Gastrocnemius medialis (tissue), 4 donors: ENCODE results near the gene TMCC1. TPM values are rescaled to one million over a fixed set of nuclear protein-coding genes. Genes with fewer than 3 reads are reported as not detected.
"Not testable (repeated sequence)": the region's sequence is repeated elsewhere in the genome, so short reads cannot be mapped to it uniquely, and the experiment has no call there.

Source experiments
- ATAC-seq, 2 donors: fragments of 150-250 bp; one replicate each; pipeline ENCODE4 v1.9.1; 2016
- DNase-seq, 2 donors: peaks; one replicate each; pipeline ENCODE4 v3.0.0-alpha.2; 2019
- H3K27ac ChIP-seq, 4 donors: fragments of 200-600 bp; sonication (generic); 1 replicate in 1 of 4; 2 replicates in 3 of 4; pipeline ENCODE4 v1.5.1; 2016 to 2018; ENCODE audit warnings: mild to moderate bottlenecking in 2 of 4, moderate library complexity in 1 of 4
- H3K27me3 ChIP-seq, 3 donors: fragments of 200-600 bp; sonication (generic) in 2 of 3; 1 replicate in 1 of 3; 2 replicates in 2 of 3; pipeline versions ENCODE4 v1.5.1 to v1.6.0; 2016 to 2019; ENCODE audit warnings: mild to moderate bottlenecking in 1 of 3, moderate library complexity in 1 of 3
- H3K36me3 ChIP-seq, 2 donors: fragments of 200-600 bp; sonication (generic) in 1 of 2; one replicate each; pipeline ENCODE4 v1.5.1; 2017 to 2018
- H3K4me1 ChIP-seq, 2 donors: fragments of 200-600 bp; sonication (generic) in 1 of 2; one replicate each; pipeline ENCODE4 v1.5.1; 2016 to 2017; ENCODE audit warnings: mild to moderate bottlenecking in 2 of 2
- H3K4me3 ChIP-seq, 4 donors: fragments of 200-600 bp; sonication (generic) in 3 of 4; 1 replicate in 1 of 4; 2 replicates in 3 of 4; pipeline ENCODE4 v1.5.1; 2016 to 2019; ENCODE audit warnings: mild to moderate bottlenecking in 2 of 4
- H3K9me3 ChIP-seq, 3 donors: fragments of 200-600 bp; sonication (generic) in 2 of 3; 1 replicate in 1 of 3; 2 replicates in 2 of 3; pipeline ENCODE4 v1.5.1; 2016 to 2019
- CTCF ChIP-seq, 5 experiments: fragments of 450-650 bp in 3 of 5; fragments of 200-600 bp in 2 of 5; sonication (generic) in 2 of 5; IDR thresholded peaks in 4 of 5; conservative IDR thresholded peaks in 1 of 5; 1 replicate in 4 of 5; 2 replicates in 1 of 5; pipeline ENCODE4 v1.5.1; 2016 to 2019; ENCODE audit warnings: antibody characterized with exemption in 5 of 5, mild to moderate bottlenecking in 3 of 5, moderate library complexity in 3 of 5
- POLR2A ChIP-seq, 2 donors: fragments of 450-650 bp; IDR thresholded peaks; one replicate each; pipeline ENCODE4 v1.6.1; 2017; ENCODE audit warnings: antibody characterized with exemption in 2 of 2, mild to moderate bottlenecking in 2 of 2, moderate library complexity in 2 of 2
- in situ Hi-C, 4 donors: fragments of 200-750 bp; cut with MboI; loops; one replicate each; pipeline versions ENCODE4 v1.15.0 to v1.8.0; 2017; ENCODE audit warnings: low sequenced_read_pairs in 4 of 4
- intact Hi-C: fragments of 100-400 bp; cut with DNase I; formaldehyde crosslinking; loops from one replicate; pipeline ENCODE4 v1.15.1; 2023; ENCODE audit warnings: low total_unique reads
- total RNA-seq, 4 donors: library from RNA; depleted of rRNA; stranded (reverse); fragments of >200 nt; gene quantifications; one replicate each; pipeline versions ENCODE4 v1.1.0 to v1.2.3, GENCODE V29; 2016

Gene TMCC1
- total RNA-seq, 4 donors from 2014 or later: 18.8 to 24.7 (median 20.2) TPM

- no peaks in the 10 kb centered on the region for H3K36me3 ChIP-seq
- in situ Hi-C loops: no loop called here
- intact Hi-C loops: no loop called here
- no peak for TF ChIP-seq POLR2A (IDR thresholded peaks at IDR 0.05)
- no peak for TF ChIP-seq CTCF (IDR thresholded peaks at IDR 0.05 in 4 of 5, conservative IDR thresholded peaks at IDR 0.05 in 1 of 5)
- ATAC-seq: no peak
- no peaks in the 10 kb centered on the region for H3K9me3 ChIP-seq
- H3K4me1 ChIP-seq: no peaks in the 10 kb centered on the region
- no peak overlapping the region for H3K27ac ChIP-seq
- no peak overlapping the region for H3K4me3 ChIP-seq
- no peak for DNase-seq
- H3K27me3 ChIP-seq: no peaks in the 10 kb centered on the region
Measured at GRCh38 chr3:129908417-129908816, 14.9 kb upstream of the TMCC1 start.

DNA sequence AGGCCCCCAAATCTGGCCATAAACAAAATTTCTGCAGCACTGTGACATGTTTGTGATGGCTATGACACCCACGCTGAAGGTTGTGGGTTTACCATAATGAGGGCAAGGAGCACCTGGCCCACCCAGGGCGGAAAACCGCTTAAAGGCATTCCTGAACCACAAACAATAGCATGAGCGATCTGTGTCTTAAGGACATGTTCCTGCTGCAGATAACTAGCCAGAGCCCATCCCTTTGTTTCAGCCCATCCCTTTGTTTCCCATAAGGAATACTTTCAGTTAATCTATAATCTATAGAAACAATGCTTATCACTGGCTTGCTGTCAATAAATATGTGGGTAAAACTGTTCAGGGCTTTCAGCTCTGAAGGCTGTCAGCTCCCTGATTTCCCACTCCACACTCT lies 7.8 kb upstream of the TMCC1 start:
- DNase-seq, H3K4me3 ChIP-seq, H3K36me3 ChIP-seq, H3K9me3 ChIP-seq, H3K27me3 ChIP-seq, H3K27ac ChIP-seq, ATAC-seq, H3K4me1 ChIP-seq, intact Hi-C loops, in situ Hi-C loops: not testable (repeated sequence)

DNA sequence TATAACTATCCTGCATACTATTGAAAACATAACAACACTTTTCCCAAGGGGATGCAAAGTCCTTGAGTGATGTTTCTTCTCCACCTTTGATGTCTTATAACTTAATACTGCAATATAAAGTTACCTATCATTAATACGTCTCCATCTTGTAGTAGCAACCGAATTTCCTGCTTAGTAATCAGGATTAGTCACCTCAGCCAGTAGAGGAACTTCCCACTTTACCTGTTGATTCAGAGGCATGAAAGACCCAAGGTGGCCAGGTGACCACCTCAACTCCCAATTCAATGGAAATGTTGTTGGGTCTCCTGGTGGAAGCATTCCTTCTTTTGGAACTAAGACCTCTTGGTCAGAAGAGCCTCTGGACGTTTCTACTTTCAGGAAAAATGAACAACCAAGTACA lies 3.5 kb upstream of the TMCC1 start:
- no peak overlapping the region for H3K27ac ChIP-seq
- intact Hi-C loops: no loop called here
- no peaks in the 10 kb centered on the region for H3K9me3 ChIP-seq
- H3K36me3 ChIP-seq: no peaks in the 10 kb centered on the region
- no peaks in the 10 kb centered on the region for H3K27me3 ChIP-seq
- DNase-seq (no peak), ATAC-seq (no peak)
- no peak for TF ChIP-seq CTCF (IDR thresholded peaks at IDR 0.05 in 4 of 5, conservative IDR thresholded peaks at IDR 0.05 in 1 of 5)
- no peak for TF ChIP-seq POLR2A (IDR thresholded peaks at IDR 0.05)
- H3K4me1 ChIP-seq: peaks cover 9 to 12% of the 10 kb centered on the region in 2 donors
- no peak overlapping the region for H3K4me3 ChIP-seq
- in situ Hi-C loops: no loop called here

- ATAC-seq: peak; percentile 67 to 68
- Histone ChIP-seq H3K4me1 (peaks cover 49 to 52% of the 10 kb centered on the region in 2 donors), H3K36me3 (no peaks in the 10 kb centered on the region), H3K4me3 (peak overlapping the region; percentile 92 to 97 (median 96)), H3K9me3 (no peaks in the 10 kb centered on the region), H3K27ac (peak overlapping the region; percentile 97 to 98 (median 97)), H3K27me3 (no peaks in the 10 kb centered on the region)
- in situ Hi-C loops (no loop called here), intact Hi-C loops (loop anchor here (5.0 kb wide), 3 partner anchors 36 to 241 kb away; no protein-coding TSS in a partner anchor)
- no peak for DNase-seq
- TF ChIP-seq CTCF (IDR thresholded peaks at IDR 0.05 in 4 of 5, conservative IDR thresholded peaks at IDR 0.05 in 1 of 5) (peak in 2 of 5 experiments; percentile 14 to 27), POLR2A (IDR thresholded peaks at IDR 0.05) (peak; percentile 60)
Measured at GRCh38 chr3:129892857-129893580, 492 bp downstream of the TMCC1 start.

- peaks cover 49 to 54% of the 10 kb centered on the region in 2 donors for H3K4me1 ChIP-seq
- TF ChIP-seq POLR2A (IDR thresholded peaks at IDR 0.05): no peak
- no peak for TF ChIP-seq CTCF (IDR thresholded peaks at IDR 0.05 in 4 of 5, conservative IDR thresholded peaks at IDR 0.05 in 1 of 5)
Measured at GRCh38 chr3:129892486-129892856, 1.0 kb downstream of the TMCC1 start.

More at GRCh38 chr3:129892486-129892856, 1.0 kb downstream of the TMCC1 start:
- peak overlapping the region; percentile 92 to 97 (median 96) for H3K4me3 ChIP-seq
- H3K27ac ChIP-seq: peak overlapping the region; percentile 97 to 98 (median 97)
- in situ Hi-C loops (no loop called here), intact Hi-C loops (loop anchor here (5.0 kb wide), 3 partner anchors 35 to 240 kb away; no protein-coding TSS in a partner anchor)
- no peaks in the 10 kb centered on the region for H3K27me3 ChIP-seq
- ATAC-seq (no peak), DNase-seq (no peak)
- H3K36me3 ChIP-seq: no peaks in the 10 kb centered on the region
- no peaks in the 10 kb centered on the region for H3K9me3 ChIP-seq
